ENCODE data around the gene PKDCC.

The PKDCC gene

GRCh38 chr2:42029171-42029570 lies 18.6 kb upstream of the PKDCC start:
- peaks cover 18% of the 10 kb centered on the region for H3K4me1 ChIP-seq

DNA sequence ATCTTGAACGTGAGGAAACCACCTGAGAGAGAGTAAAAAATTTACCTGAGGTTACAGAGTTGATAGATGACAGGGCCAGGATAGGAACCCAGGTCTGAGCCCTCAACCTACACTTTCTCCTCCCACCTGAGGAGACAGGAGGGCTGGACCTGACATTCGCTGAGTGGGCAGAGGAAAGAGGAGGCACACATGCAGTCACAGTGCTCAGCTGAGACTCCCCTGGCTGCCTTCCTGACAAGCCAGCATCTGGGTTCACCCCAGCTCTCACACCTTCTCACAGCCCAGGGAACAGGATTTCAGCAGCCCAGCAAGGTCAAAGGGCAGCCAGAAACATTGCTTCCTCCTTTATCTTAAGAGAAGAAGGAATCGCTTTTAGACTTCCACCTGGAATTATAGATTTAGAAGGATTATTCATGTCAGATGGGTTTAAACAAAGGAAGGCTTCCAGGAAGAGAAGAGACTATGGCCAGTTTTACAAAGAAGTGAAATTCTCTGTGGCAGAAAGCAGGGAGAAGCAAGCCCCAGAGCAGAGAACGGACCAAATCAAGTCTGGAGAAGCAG lies 18.1 kb upstream of the PKDCC start:
- peaks cover 15% of the 10 kb centered on the region for H3K4me1 ChIP-seq
- DNase-seq = no peak
- H3K36me3 ChIP-seq = no peaks in the 10 kb centered on the region
- no peak for TF ChIP-seq CTCF (IDR thresholded peaks at IDR 0.05; ENCODE audit: low read depth, low read length)
- H3K9me3 ChIP-seq = no peaks in the 10 kb centered on the region
- H3K4me3 ChIP-seq (ENCODE audit: low read depth, low read length) = no peak overlapping the region
- no peaks in the 10 kb centered on the region for H3K27me3 ChIP-seq

More at GRCh38 chr2:42029171-42029570, 18.6 kb upstream of the PKDCC start:
- Histone ChIP-seq H3K4me3 (ENCODE audit: low read depth, low read length) (no peak overlapping the region), H3K9me3 (no peaks in the 10 kb centered on the region), H3K36me3 (no peaks in the 10 kb centered on the region), H3K27me3 (no peaks in the 10 kb centered on the region)
- TF ChIP-seq CTCF (IDR thresholded peaks at IDR 0.05; ENCODE audit: low read depth, low read length) = no peak
- no peak for DNase-seq

DNA sequence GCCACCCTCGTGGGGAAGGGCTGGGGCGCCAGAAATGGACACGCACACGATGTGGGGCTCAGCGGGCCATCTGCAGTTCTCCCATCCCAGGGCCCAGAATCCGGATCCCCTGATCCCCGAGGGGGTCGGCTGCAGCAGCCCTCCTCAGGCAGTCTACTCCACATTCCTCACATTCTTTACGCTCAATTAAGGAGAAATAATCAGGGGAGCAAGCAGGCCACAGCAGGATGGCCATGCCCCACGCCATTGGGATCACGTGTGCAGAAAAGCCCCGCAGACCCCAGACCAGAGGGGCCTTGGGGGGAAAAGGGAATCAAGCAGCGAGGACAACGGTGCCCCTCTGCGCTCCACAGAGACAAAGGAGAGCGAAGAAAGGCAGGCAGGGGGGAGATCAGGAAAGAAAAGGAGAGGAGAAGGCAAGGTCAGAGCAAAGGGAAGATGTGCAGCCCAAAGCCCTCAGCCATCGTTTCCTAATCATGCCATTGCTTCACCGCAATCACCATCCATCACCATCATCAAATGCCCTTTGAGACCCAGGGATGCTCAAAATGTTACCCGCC lies 17.5 kb upstream of the PKDCC start:
- Histone ChIP-seq H3K4me1 (peaks cover 14% of the 10 kb centered on the region), H3K36me3 (no peaks in the 10 kb centered on the region), H3K9me3 (no peaks in the 10 kb centered on the region), H3K4me3 (ENCODE audit: low read depth, low read length) (no peak overlapping the region), H3K27me3 (no peaks in the 10 kb centered on the region)
- TF ChIP-seq CTCF (IDR thresholded peaks at IDR 0.05; ENCODE audit: low read depth, low read length) = no peak
- DNase-seq = no peak

DNA sequence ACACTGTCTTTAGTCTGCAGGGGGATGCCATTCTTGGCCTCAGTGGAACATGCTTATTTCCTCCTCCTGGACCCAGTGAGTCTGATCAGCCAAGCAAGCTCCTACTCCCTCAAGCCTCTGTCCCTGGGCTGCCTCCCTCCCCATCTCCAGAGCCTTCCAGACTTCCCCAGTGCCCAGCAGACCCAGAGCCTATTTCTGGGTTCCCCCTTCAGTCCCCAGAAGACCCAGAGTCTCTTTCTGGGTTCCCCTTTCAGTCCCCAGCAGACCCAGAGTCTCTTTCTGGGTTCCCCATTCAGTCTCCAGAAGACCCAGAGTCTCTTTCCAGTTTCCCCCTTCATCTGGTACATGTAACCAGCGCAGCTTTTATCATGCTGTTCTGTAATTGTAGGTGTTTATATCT lies 17.0 kb upstream of the PKDCC start:
- Histone ChIP-seq H3K4me1 (peaks cover 12% of the 10 kb centered on the region), H3K36me3 (no peaks in the 10 kb centered on the region), H3K9me3 (no peaks in the 10 kb centered on the region), H3K27me3 (no peaks in the 10 kb centered on the region), H3K4me3 (ENCODE audit: low read depth, low read length) (no peak overlapping the region)
- no peak for TF ChIP-seq CTCF (IDR thresholded peaks at IDR 0.05; ENCODE audit: low read depth, low read length)
- no peak for DNase-seq

GRCh38 chr2:42031281-42032223 lies 16.3 kb upstream of the PKDCC start:
- Histone ChIP-seq H3K27me3 (no peaks in the 10 kb centered on the region), H3K36me3 (no peaks in the 10 kb centered on the region), H3K4me3 (ENCODE audit: low read depth, low read length) (no peak overlapping the region), H3K9me3 (no peaks in the 10 kb centered on the region), H3K4me1 (peaks cover 7% of the 10 kb centered on the region; the same call in 1 of the 2 replicates)
- TF ChIP-seq CTCF (IDR thresholded peaks at IDR 0.05; ENCODE audit: low read depth, low read length) = no peak
- DNase-seq = no peak

All from BE2C (cell line).